HEK293 (cell line): ENCODE measurements around the gene SSU72.

Source experiments
- GLI4 ChIP-seq: fragments of 450-650 bp; formaldehyde crosslinking; IDR thresholded peaks from 2 replicates; pipeline ENCODE4 v1.5.1; 2016; ENCODE audit warnings: missing biosample characterization, missing genetic modification characterization
- IKZF3 ChIP-seq: fragments of 450-650 bp; IDR thresholded peaks from 2 replicates; pipeline ENCODE4 v1.5.0; 2018; ENCODE audit warnings: missing biosample characterization, mild to moderate bottlenecking, missing genetic modification characterization, moderate library complexity
- KLF1 ChIP-seq: fragments of 450-650 bp; formaldehyde crosslinking; IDR thresholded peaks from 2 replicates; pipeline ENCODE4 v1.5.1; 2016; ENCODE audit warnings: missing biosample characterization, missing genetic modification characterization
- KLF16 ChIP-seq: fragments of 450-650 bp; formaldehyde crosslinking; IDR thresholded peaks from 2 replicates; pipeline ENCODE4 v1.5.1; 2017; ENCODE audit warnings: missing biosample characterization, missing genetic modification characterization
- OVOL3 ChIP-seq: fragments of 450-650 bp; formaldehyde crosslinking; IDR thresholded peaks from 2 replicates; pipeline ENCODE4 v1.5.1; 2016; ENCODE audit warnings: missing biosample characterization, missing genetic modification characterization
- SP2 ChIP-seq: fragments of 450-650 bp; formaldehyde crosslinking; IDR thresholded peaks from 2 replicates; pipeline ENCODE4 v1.5.1; 2016; ENCODE audit warnings: missing biosample characterization, missing genetic modification characterization
- SP7 ChIP-seq: fragments of 450-650 bp; formaldehyde crosslinking; IDR thresholded peaks from 2 replicates; pipeline ENCODE4 v1.5.1; 2016; ENCODE audit warnings: missing biosample characterization, missing genetic modification characterization
- TCF7L2 ChIP-seq: IDR thresholded peaks from 2 replicates; pipeline ENCODE4 v1.6.1; 2011; ENCODE audit warnings: low read depth, mild to moderate bottlenecking, inconsistent platforms, low read length, moderate library complexity, borderline replicate concordance
- WT1 ChIP-seq: fragments of 450-650 bp; formaldehyde crosslinking; IDR thresholded peaks from 2 replicates; pipeline ENCODE4 v1.5.1; 2016; ENCODE audit warnings: missing biosample characterization, missing genetic modification characterization
- ZFP37 ChIP-seq: fragments of 450-650 bp; formaldehyde crosslinking; IDR thresholded peaks from 2 replicates; pipeline ENCODE4 v1.5.1; 2016; ENCODE audit warnings: missing biosample characterization, missing genetic modification characterization
- ZIC2 ChIP-seq: fragments of 450-650 bp; formaldehyde crosslinking; IDR thresholded peaks from 2 replicates; pipeline ENCODE4 v1.5.1; 2016; ENCODE audit warnings: missing biosample characterization, missing genetic modification characterization
- ZNF10 ChIP-seq: fragments of 450-650 bp; formaldehyde crosslinking; IDR thresholded peaks from 2 replicates; pipeline ENCODE4 v1.5.1; 2017; ENCODE audit warnings: missing biosample characterization, missing genetic modification characterization
- ZNF112 ChIP-seq: fragments of 450-650 bp; formaldehyde crosslinking; IDR thresholded peaks from 2 replicates; pipeline ENCODE4 v1.5.0; 2017; ENCODE audit warnings: missing biosample characterization, missing genetic modification characterization
- ZNF114 ChIP-seq: fragments of 450-650 bp; formaldehyde crosslinking; IDR thresholded peaks from 2 replicates; pipeline ENCODE4 v1.5.0; 2017; ENCODE audit warnings: missing biosample characterization, missing genetic modification characterization
- ZNF140 ChIP-seq: fragments of 450-650 bp; formaldehyde crosslinking; IDR thresholded peaks from 2 replicates; pipeline ENCODE4 v1.5.1; 2016; ENCODE audit warnings: missing biosample characterization, missing genetic modification characterization
- ZNF202 ChIP-seq: fragments of 450-650 bp; formaldehyde crosslinking; IDR thresholded peaks from 2 replicates; pipeline ENCODE4 v1.5.1; 2016; ENCODE audit warnings: missing biosample characterization, missing genetic modification characterization, borderline replicate concordance
- ZNF266 ChIP-seq: fragments of 450-650 bp; formaldehyde crosslinking; IDR thresholded peaks from 2 replicates; pipeline ENCODE4 v1.5.1; 2016; ENCODE audit warnings: missing biosample characterization, missing genetic modification characterization, low read depth
- ZNF391 ChIP-seq: fragments of 450-650 bp; formaldehyde crosslinking; IDR thresholded peaks from 2 replicates; pipeline ENCODE4 v1.5.1; 2016; ENCODE audit warnings: low read depth, missing biosample characterization, missing genetic modification characterization, borderline replicate concordance
- ZNF394 ChIP-seq: fragments of 450-650 bp; formaldehyde crosslinking; IDR thresholded peaks from 2 replicates; pipeline ENCODE4 v1.5.1; 2016; ENCODE audit warnings: missing biosample characterization, missing genetic modification characterization, mild to moderate bottlenecking, moderate library complexity, borderline replicate concordance
- ZNF416 ChIP-seq: fragments of 450-650 bp; formaldehyde crosslinking; IDR thresholded peaks from 2 replicates; pipeline ENCODE4 v1.5.1; 2016; ENCODE audit warnings: missing biosample characterization, missing genetic modification characterization
- ZNF558 ChIP-seq: fragments of 450-650 bp; formaldehyde crosslinking; IDR thresholded peaks from 2 replicates; pipeline ENCODE4 v1.5.1; 2016; ENCODE audit warnings: missing biosample characterization, missing genetic modification characterization
- ZNF585B ChIP-seq: fragments of 450-650 bp; formaldehyde crosslinking; IDR thresholded peaks from 2 replicates; pipeline ENCODE4 v1.5.1; 2016; ENCODE audit warnings: missing biosample characterization, missing genetic modification characterization
- ZNF600 ChIP-seq: fragments of 450-650 bp; formaldehyde crosslinking; IDR thresholded peaks from 2 replicates; pipeline ENCODE4 v1.5.1; 2016; ENCODE audit warnings: missing biosample characterization, missing genetic modification characterization
- ZNF621 ChIP-seq: fragments of 450-650 bp; formaldehyde crosslinking; IDR thresholded peaks from 2 replicates; pipeline ENCODE4 v1.5.1; 2017; ENCODE audit warnings: missing biosample characterization, missing genetic modification characterization
- ZNF660 ChIP-seq: fragments of 450-650 bp; IDR thresholded peaks from 2 replicates; pipeline ENCODE4 v1.5.1; 2018; ENCODE audit warnings: missing biosample characterization, mild to moderate bottlenecking, missing genetic modification characterization
- ZNF664 ChIP-seq: fragments of 450-650 bp; formaldehyde crosslinking; IDR thresholded peaks from 2 replicates; pipeline ENCODE4 v1.5.1; 2016; ENCODE audit warnings: missing biosample characterization, missing genetic modification characterization
- ZNF701 ChIP-seq: fragments of 450-650 bp; formaldehyde crosslinking; IDR thresholded peaks from 2 replicates; pipeline ENCODE4 v1.5.1; 2016; ENCODE audit warnings: missing biosample characterization, missing genetic modification characterization
- ZNF76 ChIP-seq: fragments of 450-650 bp; formaldehyde crosslinking; IDR thresholded peaks from 2 replicates; pipeline ENCODE4; 2016; ENCODE audit warnings: low read depth, missing biosample characterization, missing genetic modification characterization, borderline replicate concordance
- ZNF777 ChIP-seq: fragments of 450-650 bp; formaldehyde crosslinking; IDR thresholded peaks from 2 replicates; pipeline ENCODE4 v1.5.1; 2017; ENCODE audit warnings: missing biosample characterization, missing genetic modification characterization, borderline replicate concordance
- ZXDB ChIP-seq: fragments of 450-650 bp; formaldehyde crosslinking; IDR thresholded peaks from 2 replicates; pipeline ENCODE4 v1.5.1; 2016; ENCODE audit warnings: missing biosample characterization, missing genetic modification characterization
- TF ChIP-seq, protein P1 (sequence below): fragments of 450-650 bp; formaldehyde crosslinking; IDR thresholded peaks from 2 replicates; pipeline ENCODE4 v1.5.1; 2016; ENCODE audit warnings: missing biosample characterization, missing genetic modification characterization
- TF ChIP-seq, protein P2 (sequence below): fragments of 450-650 bp; formaldehyde crosslinking; IDR thresholded peaks from 2 replicates; pipeline ENCODE4 v1.5.1; 2016; ENCODE audit warnings: missing biosample characterization, missing genetic modification characterization
- TF ChIP-seq, protein P3 (sequence below): fragments of 450-650 bp; formaldehyde crosslinking; IDR thresholded peaks from 2 replicates; pipeline ENCODE4 v1.5.1; 2016; ENCODE audit warnings: missing biosample characterization, missing genetic modification characterization, low read depth
- TF ChIP-seq, protein P4 (sequence below): fragments of 450-650 bp; formaldehyde crosslinking; IDR thresholded peaks from 2 replicates; pipeline ENCODE4 v1.5.1; 2016; ENCODE audit warnings: missing biosample characterization, missing genetic modification characterization

Gene SSU72

DNA sequence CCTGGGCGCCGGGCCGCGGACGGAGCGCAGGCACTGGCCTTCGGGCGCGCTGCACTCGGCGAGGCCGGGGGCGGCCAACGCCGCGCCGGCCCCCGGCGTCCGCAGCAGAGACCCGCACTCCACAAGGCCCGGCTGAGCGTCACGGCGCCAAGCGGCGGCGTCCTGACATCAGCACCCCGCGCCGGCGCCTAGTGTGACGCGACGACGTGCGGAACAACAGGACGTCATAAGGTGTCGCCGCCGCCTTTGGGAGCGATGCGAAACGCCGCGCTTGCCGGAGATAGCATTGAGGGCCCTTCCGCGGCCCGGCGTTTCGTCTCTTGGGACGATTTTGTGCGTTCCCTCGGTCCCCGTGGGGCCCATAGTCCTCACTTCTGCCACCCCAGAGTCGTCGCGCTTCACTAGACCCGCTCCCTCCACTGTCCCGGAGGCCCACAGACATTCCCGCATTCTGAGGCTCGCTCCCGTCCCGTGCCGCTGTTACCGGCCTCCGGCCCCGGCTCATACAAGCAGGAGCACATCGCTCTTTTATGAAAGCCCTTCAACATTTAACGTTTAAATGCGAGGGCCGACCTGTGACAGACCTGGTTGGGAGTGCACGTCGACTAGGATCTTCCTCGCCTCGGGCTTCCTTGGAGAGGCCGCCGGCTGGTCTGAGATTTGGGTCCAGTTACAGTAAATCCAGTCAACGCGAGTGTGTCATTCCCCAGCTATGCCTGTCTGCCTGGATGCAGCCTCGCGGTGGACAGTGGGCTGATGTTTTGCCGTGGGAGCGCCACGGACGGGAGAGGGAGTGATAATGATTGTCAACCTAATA is at the start of gene SSU72 (continued):
- TF ChIP-seq, protein P1, sequence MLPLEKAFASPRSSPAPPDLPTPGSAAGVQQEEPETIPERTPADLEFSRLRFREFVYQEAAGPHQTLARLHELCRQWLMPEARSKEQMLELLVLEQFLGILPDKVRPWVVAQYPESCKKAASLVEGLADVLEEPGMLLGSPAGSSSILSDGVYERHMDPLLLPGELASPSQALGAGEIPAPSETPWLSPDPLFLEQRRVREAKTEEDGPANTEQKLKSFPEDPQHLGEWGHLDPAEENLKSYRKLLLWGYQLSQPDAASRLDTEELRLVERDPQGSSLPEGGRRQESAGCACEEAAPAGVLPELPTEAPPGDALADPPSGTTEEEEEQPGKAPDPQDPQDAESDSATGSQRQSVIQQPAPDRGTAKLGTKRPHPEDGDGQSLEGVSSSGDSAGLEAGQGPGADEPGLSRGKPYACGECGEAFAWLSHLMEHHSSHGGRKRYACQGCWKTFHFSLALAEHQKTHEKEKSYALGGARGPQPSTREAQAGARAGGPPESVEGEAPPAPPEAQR (tag by site-specific recombination), result no peak
- TF ChIP-seq ZNF76 (tag by site-specific recombination) (peak; percentile 78; the same call in 1 of the 2 replicates), ZNF10 (tag by site-specific recombination) (0 out of 2 replicates have a peak, but pooled peaks have one; percentile 25), ZNF140 (tag by site-specific recombination) (no peak), ZNF621 (tag by site-specific recombination) (no peak), ZNF585B (tag by site-specific recombination) (no peak), ZFP37 (tag by site-specific recombination) (peak; percentile 84), ZNF416 (tag by site-specific recombination) (no peak), OVOL3 (tag by site-specific recombination) (peak; percentile 97; the same call in 1 of the 2 replicates), ZIC2 (tag by site-specific recombination) (no peak), ZNF266 (tag by site-specific recombination) (no peak), ZNF664 (tag by site-specific recombination) (no peak), SP2 (peak; percentile 64), TCF7L2 (no peak), ZNF114 (tag by site-specific recombination) (no peak), KLF1 (tag by site-specific recombination) (peak; percentile 21; the same call in 1 of the 2 replicates), IKZF3 (tag by site-specific recombination) (0 out of 2 replicates have a peak, but pooled peaks have one; percentile 22), ZNF600 (peak; percentile 44), ZNF112 (tag by site-specific recombination) (no peak), ZNF394 (tag by site-specific recombination) (no peak), SP7 (tag by site-specific recombination) (peak; percentile 63; the same call in 1 of the 2 replicates), GLI4 (tag by site-specific recombination) (0 out of 2 replicates have a peak, but pooled peaks have one; percentile 44), ZNF202 (tag by site-specific recombination) (no peak), ZNF558 (tag by site-specific recombination) (no peak), ZXDB (tag by site-specific recombination) (peak; percentile 79), ZNF701 (tag by site-specific recombination) (no peak), KLF16 (tag by site-specific recombination) (peak; percentile 66; the same call in 1 of the 2 replicates), ZNF391 (tag by site-specific recombination) (peak; percentile 77; the same call in 1 of the 2 replicates), WT1 (tag by site-specific recombination) (peak; percentile 21; the same call in 1 of the 2 replicates), ZNF777 (tag by site-specific recombination) (no peak), ZNF660 (tag by site-specific recombination) (peak; percentile 21; the same call in 1 of the 2 replicates)
- TF ChIP-seq, protein P2, sequence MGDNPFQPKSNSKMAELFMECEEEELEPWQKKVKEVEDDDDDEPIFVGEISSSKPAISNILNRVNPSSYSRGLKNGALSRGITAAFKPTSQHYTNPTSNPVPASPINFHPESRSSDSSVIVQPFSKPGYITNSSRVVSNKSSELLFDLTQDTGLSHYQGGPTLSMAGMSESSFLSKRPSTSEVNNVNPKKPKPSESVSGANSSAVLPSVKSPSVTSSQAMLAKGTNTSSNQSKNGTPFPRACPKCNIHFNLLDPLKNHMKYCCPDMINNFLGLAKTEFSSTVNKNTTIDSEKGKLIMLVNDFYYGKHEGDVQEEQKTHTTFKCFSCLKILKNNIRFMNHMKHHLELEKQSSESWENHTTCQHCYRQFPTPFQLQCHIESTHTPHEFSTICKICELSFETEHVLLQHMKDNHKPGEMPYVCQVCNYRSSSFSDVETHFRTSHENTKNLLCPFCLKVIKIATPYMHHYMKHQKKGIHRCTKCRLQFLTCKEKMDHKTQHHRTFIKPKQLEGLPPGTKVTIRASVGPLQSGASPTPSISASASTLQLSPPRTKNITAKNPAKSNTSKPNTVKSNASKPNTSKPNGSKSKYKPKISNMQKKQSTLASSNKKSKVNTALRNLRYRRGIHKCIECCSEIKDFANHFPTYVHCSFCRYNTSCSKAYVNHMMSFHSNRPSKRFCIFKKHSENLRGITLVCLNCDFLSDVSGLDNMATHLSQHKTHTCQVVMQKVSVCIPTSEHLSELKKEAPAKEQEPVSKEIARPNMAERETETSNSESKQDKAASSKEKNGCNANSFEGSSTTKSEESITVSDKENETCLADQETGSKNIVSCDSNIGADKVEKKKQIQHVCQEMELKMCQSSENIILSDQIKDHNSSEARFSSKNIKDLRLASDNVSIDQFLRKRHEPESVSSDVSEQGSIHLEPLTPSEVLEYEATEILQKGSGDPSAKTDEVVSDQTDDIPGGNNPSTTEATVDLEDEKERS, result no peak
- TF ChIP-seq, protein P3, sequence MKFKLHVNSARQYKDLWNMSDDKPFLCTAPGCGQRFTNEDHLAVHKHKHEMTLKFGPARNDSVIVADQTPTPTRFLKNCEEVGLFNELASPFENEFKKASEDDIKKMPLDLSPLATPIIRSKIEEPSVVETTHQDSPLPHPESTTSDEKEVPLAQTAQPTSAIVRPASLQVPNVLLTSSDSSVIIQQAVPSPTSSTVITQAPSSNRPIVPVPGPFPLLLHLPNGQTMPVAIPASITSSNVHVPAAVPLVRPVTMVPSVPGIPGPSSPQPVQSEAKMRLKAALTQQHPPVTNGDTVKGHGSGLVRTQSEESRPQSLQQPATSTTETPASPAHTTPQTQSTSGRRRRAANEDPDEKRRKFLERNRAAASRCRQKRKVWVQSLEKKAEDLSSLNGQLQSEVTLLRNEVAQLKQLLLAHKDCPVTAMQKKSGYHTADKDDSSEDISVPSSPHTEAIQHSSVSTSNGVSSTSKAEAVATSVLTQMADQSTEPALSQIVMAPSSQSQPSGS (tag by site-specific recombination), result peak; percentile 79
- TF ChIP-seq, protein P4, sequence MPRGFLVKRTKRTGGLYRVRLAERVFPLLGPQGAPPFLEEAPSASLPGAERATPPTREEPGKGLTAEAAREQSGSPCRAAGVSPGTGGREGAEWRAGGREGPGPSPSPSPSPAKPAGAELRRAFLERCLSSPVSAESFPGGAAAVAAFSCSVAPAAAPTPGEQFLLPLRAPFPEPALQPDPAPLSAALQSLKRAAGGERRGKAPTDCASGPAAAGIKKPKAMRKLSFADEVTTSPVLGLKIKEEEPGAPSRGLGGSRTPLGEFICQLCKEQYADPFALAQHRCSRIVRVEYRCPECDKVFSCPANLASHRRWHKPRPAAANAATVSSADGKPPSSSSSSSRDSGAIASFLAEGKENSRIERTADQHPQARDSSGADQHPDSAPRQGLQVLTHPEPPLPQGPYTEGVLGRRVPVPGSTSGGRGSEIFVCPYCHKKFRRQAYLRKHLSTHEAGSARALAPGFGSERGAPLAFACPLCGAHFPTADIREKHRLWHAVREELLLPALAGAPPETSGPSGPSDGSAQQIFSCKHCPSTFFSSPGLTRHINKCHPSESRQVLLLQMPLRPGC, result peak; percentile 56; the same call in 1 of the 2 replicates
